GM18868 (cell line): Measurements from ENCODE around the gene AIFM3.
"Not testable (repeated sequence)": the region's sequence is repeated elsewhere in the genome, so short reads cannot be mapped to it uniquely, and the experiment has no call there.

Experiments used
- ATAC-seq: cut with Tn5 transposase; IDR thresholded peaks from one replicate; pipeline ENCODE4 v1.9.1; 2021; ENCODE audit warnings: mild to moderate bottlenecking, moderate library complexity; ENCODE audit not compliant: unreplicated experiment

AIFM3 gene

DNA sequence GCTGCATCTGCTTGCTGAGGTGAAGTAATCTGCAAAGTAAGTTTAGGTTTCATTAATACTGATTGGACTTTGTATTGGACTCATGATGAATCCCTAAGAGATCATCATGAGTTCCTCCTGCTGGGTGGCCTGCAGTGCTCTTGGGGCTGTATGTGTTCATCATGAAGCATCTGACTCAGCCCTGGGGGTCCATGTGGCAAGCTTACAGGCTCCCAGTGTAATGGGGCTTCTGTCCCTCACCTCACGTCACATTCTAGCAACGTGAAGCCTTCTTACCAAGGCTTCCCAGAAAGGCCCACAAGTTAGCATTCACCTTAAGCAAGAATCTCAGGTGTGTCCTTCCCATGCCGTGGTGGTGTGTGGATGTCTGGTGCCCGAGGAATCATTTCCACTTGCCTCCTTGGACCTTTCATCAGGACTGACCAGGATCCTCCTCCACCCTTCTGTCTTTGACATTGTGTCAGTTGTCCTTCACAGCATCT lies 26.1 kb upstream of the AIFM3 start:
- ATAC-seq, result no peak

DNA sequence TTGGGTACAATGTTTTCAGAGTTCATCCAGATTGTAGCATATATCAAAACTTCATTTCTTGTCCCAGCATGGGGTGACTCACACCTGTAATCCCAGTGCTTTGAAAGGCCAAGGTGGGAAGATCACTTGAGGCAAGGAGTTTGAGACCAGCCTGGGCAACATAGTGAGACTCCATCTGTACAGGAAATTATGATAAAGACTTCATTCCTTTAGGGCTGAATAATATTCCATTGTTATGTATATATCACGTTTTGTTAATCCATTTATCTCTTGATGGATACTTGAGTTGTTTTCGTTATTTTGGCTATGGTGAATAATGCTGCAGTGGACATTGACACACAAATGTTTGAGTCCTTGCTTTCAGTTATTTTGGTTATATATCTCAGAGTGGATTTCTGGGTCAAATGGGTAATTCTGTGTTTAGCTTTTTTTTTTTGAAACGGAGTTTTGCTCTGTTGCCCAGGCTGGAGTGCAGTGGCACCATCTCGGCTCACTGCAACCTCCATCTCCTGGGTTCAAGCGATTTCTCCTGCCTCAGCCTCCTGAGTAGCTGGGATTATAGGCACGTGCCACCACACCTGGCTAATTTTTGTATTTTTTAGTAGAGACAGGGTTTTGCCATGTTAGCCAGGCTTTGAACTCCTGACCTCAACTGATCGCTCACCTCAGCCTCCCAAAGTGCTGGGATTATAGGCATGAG lies 24.7 kb upstream of the AIFM3 start:
- not testable (repeated sequence) for ATAC-seq

- ATAC-seq, result no peak
Measured at GRCh38 chr22:20943104-20943933, 23.7 kb upstream of the AIFM3 start.

- ATAC-seq, result no peak
Measured at GRCh38 chr22:20944042-20944441, 23.0 kb upstream of the AIFM3 start.

DNA sequence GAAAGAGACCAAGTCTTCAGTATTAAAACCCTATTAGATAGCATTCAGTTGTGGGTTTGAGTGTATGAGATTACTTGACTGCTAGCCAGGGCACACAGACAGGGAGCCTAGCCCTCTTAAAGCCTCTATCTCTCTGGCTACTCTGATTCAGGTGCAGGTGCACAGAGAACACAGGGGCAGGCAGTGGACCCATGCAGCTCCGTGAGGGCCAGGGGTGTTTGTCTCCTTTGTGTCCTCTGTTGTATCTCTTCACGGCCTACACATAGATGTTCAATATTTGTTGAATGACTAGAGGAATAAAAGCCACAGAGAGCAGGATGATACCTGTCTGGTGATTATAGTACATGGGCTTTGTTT lies 21.5 kb upstream of the AIFM3 start:
- ATAC-seq, result no peak

- ATAC-seq, result no peak
Measured at GRCh38 chr22:20946080-20946986, 20.7 kb upstream of the AIFM3 start.

GRCh38 chr22:20946991-20947390 lies 20.1 kb upstream of the AIFM3 start:
- ATAC-seq, result no peak

DNA sequence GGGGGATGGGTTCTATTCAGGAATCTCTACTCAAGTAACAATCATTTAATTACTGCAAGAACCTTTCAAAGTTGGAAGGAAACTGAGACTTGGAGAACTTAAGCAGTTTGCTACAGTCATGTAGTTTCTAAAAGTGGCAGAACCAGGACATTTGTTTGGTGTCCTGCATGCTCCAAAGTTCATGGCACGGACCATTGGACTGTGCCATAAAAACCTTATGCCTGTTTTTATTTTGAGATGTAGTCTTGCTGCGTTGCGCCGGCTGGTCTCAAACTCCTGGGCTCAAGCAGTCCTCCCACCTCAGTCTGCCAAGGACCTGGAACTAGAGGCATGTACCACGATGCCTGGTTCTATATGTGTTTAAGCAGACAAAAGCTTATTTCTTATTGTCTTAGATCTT lies 18.6 kb upstream of the AIFM3 start:
- no peak for ATAC-seq

DNA sequence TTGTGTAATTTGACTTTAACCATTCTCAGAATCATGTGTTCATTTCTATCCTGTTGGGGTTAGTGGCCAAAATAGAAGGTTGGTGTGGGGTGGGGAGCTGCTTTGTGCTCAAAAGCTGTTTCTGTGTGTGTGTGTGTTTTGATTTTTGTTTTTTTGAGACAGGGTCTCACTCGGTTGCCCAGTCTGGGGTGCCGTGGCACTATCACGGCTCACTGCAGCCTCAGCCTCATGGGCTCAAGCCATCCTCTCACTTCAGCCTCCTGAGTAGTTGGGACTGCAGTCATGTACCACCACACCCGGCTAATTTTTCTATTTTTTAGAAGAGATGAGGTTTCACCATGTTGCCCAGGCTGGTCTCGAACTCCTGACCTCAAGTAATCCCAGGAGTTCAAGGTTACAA lies 18.1 kb upstream of the AIFM3 start:
- ATAC-seq, result no peak

DNA sequence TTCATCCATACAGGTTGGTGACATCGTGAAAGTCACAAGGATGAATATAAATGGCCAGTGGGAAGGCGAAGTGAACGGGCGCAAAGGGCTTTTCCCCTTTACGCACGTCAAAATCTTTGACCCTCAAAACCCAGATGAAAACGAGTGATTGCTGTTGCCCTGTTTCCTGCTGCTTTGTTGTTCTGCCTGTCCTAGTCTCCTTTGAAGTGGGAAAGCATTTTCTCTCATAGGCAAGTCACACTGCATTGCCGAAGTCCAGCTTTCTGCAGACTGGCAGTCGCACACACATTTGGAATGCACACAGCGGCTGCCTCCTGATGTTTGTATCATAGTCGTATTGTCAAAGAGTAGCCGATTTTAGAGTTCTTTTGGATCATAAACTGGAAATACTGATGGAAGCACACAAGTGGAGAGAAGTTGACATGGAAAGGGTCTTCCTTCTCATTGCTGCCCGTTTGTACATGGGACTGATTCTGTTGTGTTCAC lies 17.3 kb upstream of the AIFM3 start:
- ATAC-seq, result no peak

DNA sequence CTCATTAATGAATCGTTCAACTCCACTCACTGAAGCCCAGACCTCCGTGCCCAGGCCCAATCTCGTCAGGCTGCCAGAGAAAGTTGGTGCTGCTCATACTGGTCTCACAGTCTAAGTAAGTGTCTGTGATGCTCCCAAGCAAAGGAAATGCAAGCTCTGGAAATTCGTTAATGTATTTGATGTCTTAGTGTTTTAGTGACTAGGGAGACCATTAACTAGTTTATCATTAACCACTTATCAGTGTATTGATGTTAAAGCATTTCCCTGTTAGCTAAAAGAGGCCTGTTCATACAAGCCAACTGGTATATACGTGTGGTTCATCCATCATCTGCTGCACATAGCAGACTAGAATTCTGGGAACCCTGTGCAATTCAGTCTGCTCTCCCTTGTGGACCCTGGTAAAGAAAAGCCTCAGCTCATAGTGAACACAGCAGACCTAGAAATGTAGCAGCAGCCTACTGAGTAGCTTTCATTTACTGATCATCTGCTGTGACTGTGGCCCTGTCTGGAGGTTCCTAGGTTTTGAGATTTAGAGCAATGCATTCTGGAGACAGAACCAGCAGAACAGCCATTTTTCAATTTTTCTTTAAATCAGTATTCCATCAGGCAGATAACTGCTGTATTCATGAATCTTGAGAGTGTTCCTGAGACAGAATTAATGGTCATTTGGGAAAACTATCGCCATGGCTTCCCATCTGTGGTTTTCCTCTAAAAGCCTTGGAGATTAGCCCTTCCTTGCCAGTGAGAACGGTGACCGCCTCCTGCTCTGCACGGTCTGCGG lies 15.7 kb upstream of the AIFM3 start:
- no peak for ATAC-seq

DNA sequence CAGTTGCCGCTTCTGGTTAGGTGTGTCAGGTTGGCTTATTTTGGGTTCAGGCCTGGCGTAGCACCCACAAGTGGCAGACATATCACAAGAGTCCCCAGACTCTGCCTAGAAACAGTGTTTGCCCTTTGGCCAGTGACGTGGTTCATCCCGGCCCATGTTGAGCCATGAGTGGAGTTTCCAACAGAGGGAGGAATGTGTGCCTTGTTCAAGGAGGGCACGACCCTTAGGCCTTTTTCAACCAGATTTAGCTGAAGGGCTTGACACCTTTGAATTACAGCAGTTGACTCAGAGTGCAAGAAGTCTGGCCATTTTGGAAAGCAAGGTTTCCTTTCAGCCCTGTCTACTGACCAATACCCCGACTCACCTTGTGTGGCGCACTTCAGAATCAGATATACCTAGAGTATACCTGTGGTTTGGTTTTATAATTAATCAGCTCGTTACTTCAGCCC lies 15.1 kb upstream of the AIFM3 start:
- no peak for ATAC-seq

- ATAC-seq, result no peak
Measured at GRCh38 chr22:20952544-20953341, 14.3 kb upstream of the AIFM3 start.

- ATAC-seq, result no peak
Measured at GRCh38 chr22:20953342-20953608, 13.8 kb upstream of the AIFM3 start.

- no peak for ATAC-seq
Measured at GRCh38 chr22:20953668-20954500, 13.2 kb upstream of the AIFM3 start.

DNA sequence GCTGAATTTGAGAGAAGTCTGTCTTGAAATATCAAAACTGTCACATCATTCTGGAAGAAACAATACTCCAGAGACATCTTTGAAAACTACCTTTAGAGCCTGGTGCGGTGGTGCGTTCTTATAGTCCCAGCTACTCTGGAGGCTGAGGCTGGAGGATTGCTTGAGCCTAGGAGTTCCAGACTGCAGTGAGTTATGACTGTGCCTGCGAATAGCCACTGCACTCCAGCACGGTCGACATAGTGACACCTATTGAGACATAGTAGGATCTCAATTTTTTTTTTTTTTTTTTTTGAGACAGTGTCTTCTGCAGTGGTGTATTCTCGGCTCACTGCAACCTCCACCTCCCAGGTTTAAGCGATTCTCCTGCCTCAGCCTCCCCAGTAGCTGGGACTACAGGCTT lies 11.5 kb upstream of the AIFM3 start:
- no peak for ATAC-seq

DNA sequence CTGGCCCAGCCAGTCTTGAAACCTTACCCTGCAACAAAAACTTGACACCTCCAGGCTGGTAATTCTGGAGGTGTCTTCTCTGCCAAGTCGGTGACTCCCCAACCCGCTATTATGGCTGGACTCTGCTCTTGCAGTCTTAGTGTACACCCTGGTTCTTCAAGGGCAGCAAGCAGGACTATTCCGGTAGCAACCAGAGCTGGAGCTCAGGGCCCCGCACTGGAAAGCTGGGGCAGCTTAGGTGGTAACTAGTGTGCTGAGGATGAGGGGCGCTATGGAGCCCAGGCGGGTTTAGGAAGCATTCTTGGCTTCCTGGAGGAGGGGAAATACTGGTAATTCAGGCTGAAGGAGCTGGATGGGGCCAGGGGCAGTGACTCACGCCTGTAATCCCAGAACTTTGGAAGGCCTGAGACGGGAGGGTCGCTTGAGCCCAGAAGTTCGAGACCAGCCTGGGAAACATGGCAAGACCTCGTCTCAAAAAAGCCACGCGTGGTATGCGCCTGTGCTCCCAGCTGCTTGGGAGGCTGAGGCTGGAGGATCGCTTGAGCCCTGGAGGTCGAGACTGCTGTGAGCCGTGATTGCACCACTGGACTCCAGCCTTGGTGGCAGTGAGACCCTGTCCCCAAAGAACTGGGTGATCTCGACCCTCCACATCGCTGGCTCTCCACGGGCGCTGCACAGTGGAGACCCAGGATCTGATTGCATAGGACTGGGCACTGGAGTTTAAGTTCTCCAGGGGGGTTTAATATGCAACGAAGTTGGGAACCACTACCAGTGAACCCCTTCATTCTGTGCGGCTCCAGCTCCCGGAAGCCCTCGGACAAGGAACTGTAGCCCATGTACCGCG lies 10.6 kb upstream of the AIFM3 start:
- ATAC-seq, result no peak

GRCh38 chr22:20957102-20957682 lies 9.9 kb upstream of the AIFM3 start:
- ATAC-seq, result no peak
